IMR-90 (cell line): ENCODE data around the gene IFNG-AS1. TPM values are rescaled to one million over a fixed set of nuclear protein-coding genes. Genes with fewer than 3 reads are reported as not detected.

Experiments used
- ATAC-seq: fragments of 200-7000 bp; cut with Tn5 transposase; 2 replicates; pipeline ENCODE4 v1.9.1; 2020; ENCODE audit warnings: low read depth, mild to moderate bottlenecking, moderate library complexity
- BruUV-seq: library from RNA; stranded (reverse); fragments of 400-500 nt; replicated peaks from 2 replicates; lab custom pipeline; 2021; lab: Mats Ljungman, UMichigan
- CTCF ChIA-PET: fragments of 300-600 bp; formaldehyde crosslinking; extraction: SDS; loops from one replicate; lab custom pipeline; 2021; ENCODE audit warnings: antibody characterized with exemption; lab: Yijun Ruan, JAX
- POLR2A ChIA-PET: fragments of 300-600 bp; sonication (Branson Sonifier 250); formaldehyde crosslinking; loops from one replicate; lab custom pipeline; 2022; ENCODE audit warnings: antibody characterized with exemption; ENCODE audit not compliant: unreplicated experiment; lab: Charles Lee
- DNase-seq: peaks from one replicate; pipeline ENCODE4 v3.0.0; 2013
- H2AFZ ChIP-seq: replicated peaks from 2 replicates; pipeline ENCODE3; 2013; ENCODE audit warnings: low read length, mild to moderate bottlenecking; ENCODE audit not compliant: poor library complexity
- H2AK5ac ChIP-seq: 2 replicates; pipeline ENCODE4 v1.6.1; 2013; ENCODE audit warnings: low read depth, low read length, inconsistent platforms
- H2AK9ac ChIP-seq: replicated peaks from 2 replicates; pipeline ENCODE3; 2013; ENCODE audit warnings: mild to moderate bottlenecking, low read depth, low read length, moderate library complexity; ENCODE audit not compliant: poor library complexity
- H2BK120ac ChIP-seq: 2 replicates; pipeline ENCODE4 v1.6.1; 2013; ENCODE audit warnings: low read depth, low read length, inconsistent platforms
- H2BK15ac ChIP-seq: 3 replicates; pipeline ENCODE4 v1.6.1; 2013; ENCODE audit warnings: low read depth, low read length, inconsistent platforms
- H2BK20ac ChIP-seq: 2 replicates; pipeline ENCODE4 v1.6.1; 2013; ENCODE audit warnings: low read depth, mild to moderate bottlenecking, inconsistent platforms, low read length, moderate library complexity
- H2BK5ac ChIP-seq: 2 replicates; pipeline ENCODE4 v1.6.1; 2013; ENCODE audit warnings: mild to moderate bottlenecking, low read depth, low read length, inconsistent platforms; ENCODE audit not compliant: poor library complexity, severe bottlenecking
- H3K14ac ChIP-seq: replicated peaks from 2 replicates; pipeline ENCODE4 v1.6.1; 2013; ENCODE audit warnings: low read depth, low read length, inconsistent platforms
- H3K18ac ChIP-seq: 2 replicates; pipeline ENCODE4 v1.6.1; 2013; ENCODE audit warnings: low read depth, low read length, control low read depth
- H3K23ac ChIP-seq: 2 replicates; pipeline ENCODE4 v1.6.1; 2013; ENCODE audit warnings: low read depth, low read length, inconsistent platforms
- H3K27ac ChIP-seq: 2 replicates; pipeline ENCODE4 v1.5.1; 2013; ENCODE audit warnings: mild to moderate bottlenecking, control low read depth, low read length; ENCODE audit not compliant: insufficient read depth
- H3K27me3 ChIP-seq: 2 replicates; pipeline ENCODE4 v1.6.1; 2013; ENCODE audit warnings: low read length; ENCODE audit not compliant: control insufficient read depth, insufficient read depth
- H3K36me3 ChIP-seq: 2 replicates; pipeline ENCODE4 v1.6.1; 2013; ENCODE audit warnings: low read length, mixed read lengths; ENCODE audit not compliant: control insufficient read depth, insufficient read depth
- H3K4ac ChIP-seq: 2 replicates; pipeline ENCODE4 v1.6.1; 2013; ENCODE audit warnings: low read depth, low read length, inconsistent platforms
- H3K4me1 ChIP-seq: 2 replicates; pipeline ENCODE4 v1.6.1; 2013; ENCODE audit warnings: low read length, mixed read lengths; ENCODE audit not compliant: control insufficient read depth, insufficient read depth
- H3K4me2 ChIP-seq: 2 replicates; pipeline ENCODE4 v1.6.1; 2013; ENCODE audit warnings: low read depth, mild to moderate bottlenecking, control low read depth, low read length, moderate library complexity
- H3K4me3 ChIP-seq: 2 replicates; pipeline ENCODE4 v1.5.1; 2013; ENCODE audit warnings: low read depth, mild to moderate bottlenecking, control low read depth, low read length, moderate library complexity; ENCODE audit not compliant: insufficient read depth
- H3K56ac ChIP-seq: 2 replicates; pipeline ENCODE4 v1.6.1; 2013; ENCODE audit warnings: low read length, inconsistent platforms; ENCODE audit not compliant: insufficient read depth; ENCODE audit errors: extremely low read depth
- H3K79me1 ChIP-seq, 2 experiments: 2 replicates each; pipeline ENCODE4 v1.6.1; 2013; ENCODE audit warnings: low read length in 2 of 2, inconsistent platforms in 1 of 2, low read depth in 1 of 2
- H3K9ac ChIP-seq: 2 replicates; pipeline ENCODE4 v1.6.1; 2013; ENCODE audit warnings: low read depth, low read length, control low read depth
- H3K9me1 ChIP-seq: 2 replicates; pipeline ENCODE4 v1.6.1; 2013; ENCODE audit warnings: low read length, inconsistent platforms; ENCODE audit not compliant: insufficient read depth
- H3K9me3 ChIP-seq: 2 replicates; pipeline ENCODE4 v1.6.1; 2013; ENCODE audit warnings: low read length; ENCODE audit not compliant: control insufficient read depth, insufficient read depth
- H4K20me1 ChIP-seq: 2 replicates; pipeline ENCODE4 v1.6.1; 2013; ENCODE audit warnings: low read length, inconsistent platforms; ENCODE audit not compliant: insufficient read depth
- H4K5ac ChIP-seq: 2 replicates; pipeline ENCODE4 v1.6.1; 2013; ENCODE audit warnings: mild to moderate bottlenecking, low read depth, low read length, control low read depth
- H4K8ac ChIP-seq, 2 experiments: 2 replicates each; pipeline ENCODE4 v1.6.1; 2013; ENCODE audit warnings: low read depth in 2 of 2, low read length in 2 of 2, control low read depth in 1 of 2, inconsistent platforms in 1 of 2
- H4K91ac ChIP-seq: 2 replicates; pipeline ENCODE4 v1.6.1; 2013; ENCODE audit warnings: low read depth, low read length, inconsistent platforms; ENCODE audit not compliant: insufficient read depth
- RFX5 ChIP-seq: IDR thresholded peaks from 2 replicates; pipeline ENCODE4 v1.8.0; 2012; ENCODE audit warnings: low read depth, mild to moderate bottlenecking, low read length, moderate library complexity
- WGBS, 2 experiments: methylation state at CpG; one replicate each; pipeline versions ENCODE4 v1.1.5 to v1.1.7; 2013; ENCODE audit warnings: missing lambda C conversion rate in 2 of 2; ENCODE audit not compliant: insufficient read length in 1 of 2; ENCODE audit errors: extremely low coverage in 2 of 2; 5-methylcytosine and 5-hydroxymethylcytosine counted together
- dilution Hi-C: fragments of 300-500 bp; cut with HindIII; formaldehyde crosslinking; loops from one replicate; pipeline ENCODE4 v1.14.3; 2018; ENCODE audit warnings: low sequenced_read_pairs; ENCODE audit not compliant: unreplicated experiment
- in situ Hi-C: fragments of 300-500 bp; cut with MboI; formaldehyde crosslinking; loops from 3 replicates; pipeline ENCODE4 v1.14.3; 2019; ENCODE audit warnings: low sequenced_read_pairs, inconsistent platforms, mixed read lengths
- intact Hi-C: fragments of 100-400 bp; cut with micrococcal nuclease; formaldehyde crosslinking; loops from 2 replicates; pipeline ENCODE4 v1.10.0; 2022
- polyA plus RNA-seq, 3 experiments: library from polyadenylated mRNA; depleted of rRNA; stranded (reverse); fragments of >200 nt; gene quantifications; 2 replicates each; pipeline ENCODE4 v1.2.3, GENCODE V29; 2012; ENCODE audit warnings: low replicate concordance in 1 of 3
- total RNA-seq: library from RNA; depleted of rRNA; stranded (reverse); fragments of >200 nt; gene quantifications from 2 replicates; pipeline ENCODE4 v1.2.3, GENCODE V29; 2012

Gene IFNG-AS1
- total and polyA plus RNA-seq, 2 of the 4 experiments (the other 2 are of a cell fraction), result not detected

- TF ChIP-seq RFX5, result no peak
- peak overlapping the region; percentile 52; the same call in 1 of the 2 replicates for H2AK5ac ChIP-seq
- no peak overlapping the region for H3K18ac ChIP-seq
- no peaks in the 10 kb centered on the region for H3K36me3 ChIP-seq
- H3K9me1 ChIP-seq, result no peaks in the 10 kb centered on the region; the same call in 1 of the 2 replicates
- H2BK5ac ChIP-seq, result no peak overlapping the region
- in situ Hi-C loops (loop anchor here (5.0 to 10.0 kb wide), 3 partner anchors 290 to 585 kb away; no protein-coding TSS in a partner anchor), intact Hi-C loops (loop anchor here (1.0 to 2.0 kb wide), 3 partner anchors 291 to 587 kb away; no protein-coding TSS in a partner anchor), dilution Hi-C loops (no loop called here)
- no peak overlapping the region for H3K4ac ChIP-seq
- peak overlapping the region; percentile 56; the same call in 1 of the 3 replicates for H2BK15ac ChIP-seq
- no peak for ATAC-seq
- DNase-seq, result no peak
- H3K79me1 ChIP-seq, result no peaks in the 10 kb centered on the region
- H4K91ac ChIP-seq, result no peak overlapping the region
- H3K4me3 ChIP-seq, result no peak overlapping the region
- ChIA-PET POLR2A (no interaction called here), CTCF (interaction anchor here (0.8 to 1.5 kb wide), 7 partner anchors 12 to 587 kb away, joined by 3 to 5 read pairs (median 3); no protein-coding TSS in a partner anchor)
- H2AK9ac ChIP-seq, result no peak overlapping the region
- H3K56ac ChIP-seq, result no peak overlapping the region
- no peak overlapping the region for H2AFZ ChIP-seq
- H4K5ac ChIP-seq, result no peak overlapping the region
- no peak overlapping the region for H3K23ac ChIP-seq
- H3K4me1 ChIP-seq, result peaks cover 4% of the 10 kb centered on the region; the same call in 1 of the 2 replicates
- no TSS peak for BruUV-seq
- no peaks in the 10 kb centered on the region for H4K20me1 ChIP-seq
- H3K4me2 ChIP-seq, result no peak overlapping the region
- H2BK20ac ChIP-seq, result no peak overlapping the region
- H3K27me3 ChIP-seq, result peaks cover 2% of the 10 kb centered on the region; the same call in 1 of the 2 replicates
- H3K9me3 ChIP-seq, result no peaks in the 10 kb centered on the region
- no peak overlapping the region for H3K9ac ChIP-seq
- H4K8ac ChIP-seq, result no peak overlapping the region
- H3K14ac ChIP-seq, result no peak overlapping the region
- H2BK120ac ChIP-seq, result peak overlapping the region; percentile 37; the same call in 1 of the 2 replicates
- no peak overlapping the region for H3K27ac ChIP-seq
- no CpG with 5 or more reads among the region's 3 CpGs for WGBS, 2 experiments
Measured at GRCh38 chr12:67942724-67943123, 46.5 kb upstream of the IFNG-AS1 start.
